ENCODE data around the gene GREM2.

DNA sequence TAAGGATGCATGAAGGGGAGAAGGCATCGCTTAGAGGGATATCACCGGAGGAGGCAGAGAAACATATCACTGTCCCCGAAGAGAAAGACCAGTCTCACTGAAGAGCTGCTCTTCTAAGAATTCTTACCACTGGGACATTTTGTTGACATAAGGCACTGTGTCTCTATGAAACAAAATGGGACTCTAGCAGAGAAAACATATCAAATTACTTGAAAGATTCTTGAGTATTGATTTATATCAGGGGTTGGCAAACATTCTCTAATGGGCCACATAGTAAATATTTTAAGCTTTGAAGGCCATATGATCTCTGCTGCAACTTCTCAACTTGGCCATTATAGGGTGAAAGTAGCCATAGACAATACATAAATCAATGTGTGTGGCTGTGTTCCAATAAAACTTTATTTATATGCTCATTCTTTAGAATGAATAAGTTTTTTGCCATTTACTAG lies 41.0 kb upstream of the GREM2 start:
- TF ChIP-seq, protein P1, sequence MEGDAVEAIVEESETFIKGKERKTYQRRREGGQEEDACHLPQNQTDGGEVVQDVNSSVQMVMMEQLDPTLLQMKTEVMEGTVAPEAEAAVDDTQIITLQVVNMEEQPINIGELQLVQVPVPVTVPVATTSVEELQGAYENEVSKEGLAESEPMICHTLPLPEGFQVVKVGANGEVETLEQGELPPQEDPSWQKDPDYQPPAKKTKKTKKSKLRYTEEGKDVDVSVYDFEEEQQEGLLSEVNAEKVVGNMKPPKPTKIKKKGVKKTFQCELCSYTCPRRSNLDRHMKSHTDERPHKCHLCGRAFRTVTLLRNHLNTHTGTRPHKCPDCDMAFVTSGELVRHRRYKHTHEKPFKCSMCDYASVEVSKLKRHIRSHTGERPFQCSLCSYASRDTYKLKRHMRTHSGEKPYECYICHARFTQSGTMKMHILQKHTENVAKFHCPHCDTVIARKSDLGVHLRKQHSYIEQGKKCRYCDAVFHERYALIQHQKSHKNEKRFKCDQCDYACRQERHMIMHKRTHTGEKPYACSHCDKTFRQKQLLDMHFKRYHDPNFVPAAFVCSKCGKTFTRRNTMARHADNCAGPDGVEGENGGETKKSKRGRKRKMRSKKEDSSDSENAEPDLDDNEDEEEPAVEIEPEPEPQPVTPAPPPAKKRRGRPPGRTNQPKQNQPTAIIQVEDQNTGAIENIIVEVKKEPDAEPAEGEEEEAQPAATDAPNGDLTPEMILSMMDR (IDR thresholded peaks at IDR 0.05), result no peak
- TF ChIP-seq POLR2A (IDR thresholded peaks at IDR 0.05), result no peak
